Measurements from ENCODE around the gene DYRK1A. TPM values are rescaled to one million over a fixed set of nuclear protein-coding genes. Genes with fewer than 3 reads are reported as not detected.
A peak's percentile ranks its signal among the peaks of the same experiment; 100 is the strongest.

Gene DYRK1A
- total RNA-seq, 2 experiments from 2014 or later, result 58.4 to 65.1 TPM

DNA sequence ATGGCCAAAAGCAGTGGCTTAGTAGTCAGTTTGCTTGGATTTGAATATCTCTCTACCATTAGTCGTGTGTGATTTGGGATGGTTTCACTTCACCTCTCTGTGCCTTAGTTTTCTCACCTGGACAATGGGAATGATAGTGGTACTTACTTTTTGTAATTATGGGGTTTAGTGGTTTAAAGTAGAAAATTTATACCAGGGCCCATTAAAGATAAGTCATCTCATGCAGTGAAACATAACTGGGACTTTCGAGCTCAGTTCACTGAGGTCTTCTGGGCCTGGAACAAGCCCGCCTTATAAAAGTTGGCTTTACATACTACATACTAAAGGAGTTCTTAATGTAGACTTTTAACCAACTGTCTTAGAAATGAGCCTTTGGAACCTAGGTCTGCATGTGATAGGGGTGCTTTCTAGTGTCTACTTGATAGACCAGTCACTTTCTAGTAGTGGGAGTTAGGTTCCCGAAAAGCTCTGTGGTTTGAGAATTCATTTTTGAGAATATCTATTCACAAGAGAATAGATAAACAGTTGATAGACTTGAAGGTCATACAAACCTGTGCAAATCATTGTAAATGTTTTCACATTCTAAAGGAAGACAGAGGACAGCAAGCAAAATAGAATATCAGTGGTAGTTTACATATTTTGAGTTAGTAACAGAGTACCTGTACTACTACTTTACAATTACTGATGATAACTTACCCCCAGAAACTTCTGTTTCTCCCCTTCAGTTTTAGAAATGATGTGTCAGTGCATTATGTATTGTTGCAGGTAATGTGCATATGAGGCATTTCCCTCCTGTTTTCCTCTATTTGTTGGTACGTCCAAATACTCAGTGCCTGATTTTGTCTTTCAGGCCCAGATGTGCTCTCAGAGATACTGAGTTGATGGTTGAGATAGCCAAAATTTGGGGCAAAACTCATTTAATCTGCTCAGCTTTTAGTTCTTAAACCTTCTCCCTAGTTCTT lies 48.0 kb downstream of the DYRK1A start:
- Histone ChIP-seq H2AFZ (ENCODE audit: low read length) (no peak overlapping the region), H3K4me1 (ENCODE audit: insufficient read depth, low read length, poor library complexity, severe bottlenecking) (peaks cover 28% of the 10 kb centered on the region), H3K36me3 (ENCODE audit: insufficient read depth, low read length) (peaks cover 10% of the 10 kb centered on the region), H3K4me2 (ENCODE audit: low read length) (peak overlapping the region; percentile 4; the same call in 1 of the 2 replicates), H3K79me2 (ENCODE audit: insufficient read depth, low read depth, low read length) (peaks cover 100% of the 10 kb centered on the region), H3K9me2 (ENCODE audit: insufficient read depth, low read length) (no peaks in the 10 kb centered on the region), H3K4me3 (ENCODE audit: low read depth, low read length, poor library complexity, severe bottlenecking) (no peak overlapping the region), H3K9me3 (ENCODE audit: low read length) (no peaks in the 10 kb centered on the region), H4K20me1 (ENCODE audit: insufficient read depth, low read length) (peaks cover 64% of the 10 kb centered on the region), H3K27ac (ENCODE audit: low read depth, low read length, poor library complexity, severe bottlenecking) (no peak overlapping the region)
- TF ChIP-seq, protein P1, sequence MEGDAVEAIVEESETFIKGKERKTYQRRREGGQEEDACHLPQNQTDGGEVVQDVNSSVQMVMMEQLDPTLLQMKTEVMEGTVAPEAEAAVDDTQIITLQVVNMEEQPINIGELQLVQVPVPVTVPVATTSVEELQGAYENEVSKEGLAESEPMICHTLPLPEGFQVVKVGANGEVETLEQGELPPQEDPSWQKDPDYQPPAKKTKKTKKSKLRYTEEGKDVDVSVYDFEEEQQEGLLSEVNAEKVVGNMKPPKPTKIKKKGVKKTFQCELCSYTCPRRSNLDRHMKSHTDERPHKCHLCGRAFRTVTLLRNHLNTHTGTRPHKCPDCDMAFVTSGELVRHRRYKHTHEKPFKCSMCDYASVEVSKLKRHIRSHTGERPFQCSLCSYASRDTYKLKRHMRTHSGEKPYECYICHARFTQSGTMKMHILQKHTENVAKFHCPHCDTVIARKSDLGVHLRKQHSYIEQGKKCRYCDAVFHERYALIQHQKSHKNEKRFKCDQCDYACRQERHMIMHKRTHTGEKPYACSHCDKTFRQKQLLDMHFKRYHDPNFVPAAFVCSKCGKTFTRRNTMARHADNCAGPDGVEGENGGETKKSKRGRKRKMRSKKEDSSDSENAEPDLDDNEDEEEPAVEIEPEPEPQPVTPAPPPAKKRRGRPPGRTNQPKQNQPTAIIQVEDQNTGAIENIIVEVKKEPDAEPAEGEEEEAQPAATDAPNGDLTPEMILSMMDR (conservative IDR thresholded peaks at IDR 0.05; ENCODE audit: low read length), result no peak
- TF ChIP-seq EZH2phosphoT487 (IDR thresholded peaks at IDR 0.05; ENCODE audit: borderline replicate concordance, low read depth, low read length), result no peak
- ChIA-PET CTCF (ENCODE audit: unreplicated experiment) (no interaction called here), POLR2A (interaction anchor here (0.6 kb wide), 1 partner anchor 289 kb away, joined by 4 read pairs; no protein-coding TSS in a partner anchor)
- no TSS peak for BruUV-seq (replicated peaks)
- no peak for DNase-seq (ENCODE audit: low spot score)
- intact Hi-C loops (cut with micrococcal nuclease; ENCODE audit: unreplicated experiment), result no loop called here

DNA sequence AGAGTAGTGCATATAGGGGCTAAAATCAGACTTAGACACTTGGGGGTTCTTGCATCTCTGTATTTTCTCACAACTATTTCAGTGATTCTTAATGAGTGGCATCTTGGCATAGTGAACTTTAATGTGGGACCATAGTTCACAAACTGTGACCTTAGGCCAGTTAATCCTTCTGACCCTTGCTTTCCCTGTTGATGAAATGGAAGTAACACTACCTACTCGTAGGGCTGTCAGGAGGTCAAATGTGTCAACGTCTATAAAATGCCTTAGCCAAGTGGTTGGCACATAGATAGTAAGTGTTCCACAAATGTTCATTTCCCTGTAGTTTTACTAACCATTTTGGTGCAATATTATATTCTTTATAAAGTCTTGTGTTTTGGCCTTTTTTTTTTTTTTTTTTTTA lies 49.4 kb downstream of the DYRK1A start:
- no peak overlapping the region for H3K27ac ChIP-seq (ENCODE audit: low read depth, low read length, poor library complexity, severe bottlenecking)
- intact Hi-C loops (cut with micrococcal nuclease; ENCODE audit: unreplicated experiment), result no loop called here
- CTCF ChIA-PET (ENCODE audit: unreplicated experiment), result interaction anchor here (0.6 kb wide), 1 partner anchor 27 kb away, joined by 3 read pairs; no protein-coding TSS in a partner anchor

More for the DNA sequence above, 49.4 kb downstream of the DYRK1A start:
- no peak for TF ChIP-seq EZH2phosphoT487 (IDR thresholded peaks at IDR 0.05; ENCODE audit: borderline replicate concordance, low read depth, low read length)
- TF ChIP-seq, protein P1 (conservative IDR thresholded peaks at IDR 0.05; ENCODE audit: low read length), result no peak
- POLR2A ChIA-PET, result interaction anchor here (1.9 kb wide), 1 partner anchor 8 kb away, joined by 8 read pairs; no protein-coding TSS in a partner anchor
- Histone ChIP-seq H3K9me3 (ENCODE audit: low read length) (no peaks in the 10 kb centered on the region), H3K9me2 (ENCODE audit: insufficient read depth, low read length) (no peaks in the 10 kb centered on the region), H3K79me2 (ENCODE audit: insufficient read depth, low read depth, low read length) (peaks cover 100% of the 10 kb centered on the region), H3K4me3 (ENCODE audit: low read depth, low read length, poor library complexity, severe bottlenecking) (no peak overlapping the region), H3K4me1 (ENCODE audit: insufficient read depth, low read length, poor library complexity, severe bottlenecking) (peaks cover 28% of the 10 kb centered on the region), H2AFZ (ENCODE audit: low read length) (no peak overlapping the region), H3K36me3 (ENCODE audit: insufficient read depth, low read length) (peaks cover 9% of the 10 kb centered on the region; the same call in 1 of the 2 replicates), H3K4me2 (ENCODE audit: low read length) (no peak overlapping the region), H4K20me1 (ENCODE audit: insufficient read depth, low read length) (peaks cover 75% of the 10 kb centered on the region)
- no TSS peak for BruUV-seq (replicated peaks)
- DNase-seq (ENCODE audit: low spot score), result no peak
